DMS79 treated with DMSO at 0.1 percent for 48 hours (cell line): ENCODE results near the gene KCNMB3.
"Not testable (repeated sequence)": the region's sequence is repeated elsewhere in the genome, so short reads cannot be mapped to it uniquely, and the experiment has no call there.

Experiments
- DNase-seq: peaks from one replicate; lab custom pipeline; 2025; lab: John Stamatoyannopoulos, UW

Gene KCNMB3

GRCh38 chr3:179264449-179264848 is 13.5 kb upstream of the KCNMB3 start:
- no peak for DNase-seq

DNA sequence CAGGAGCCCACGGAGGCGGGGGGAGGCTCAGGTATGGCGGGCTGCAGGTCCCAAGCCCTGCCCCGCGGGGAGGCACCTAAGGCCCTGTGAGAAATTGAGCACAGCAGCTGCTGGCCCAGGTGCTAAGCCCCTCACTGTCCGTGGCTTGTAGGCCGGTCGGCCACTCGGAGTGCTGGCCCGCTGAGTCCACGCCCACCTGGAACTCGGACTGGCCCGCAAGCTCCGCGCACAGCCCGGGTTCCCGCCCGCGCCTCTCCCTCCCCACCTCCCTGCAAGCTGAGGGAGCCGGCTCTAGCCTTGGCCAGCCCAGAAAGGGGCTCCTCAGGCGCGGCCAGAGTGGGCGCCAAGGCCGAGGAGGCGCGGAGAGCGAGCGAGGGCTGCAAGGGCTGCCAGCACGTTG is 12.2 kb upstream of the KCNMB3 start:
- DNase-seq = no peak

DNA sequence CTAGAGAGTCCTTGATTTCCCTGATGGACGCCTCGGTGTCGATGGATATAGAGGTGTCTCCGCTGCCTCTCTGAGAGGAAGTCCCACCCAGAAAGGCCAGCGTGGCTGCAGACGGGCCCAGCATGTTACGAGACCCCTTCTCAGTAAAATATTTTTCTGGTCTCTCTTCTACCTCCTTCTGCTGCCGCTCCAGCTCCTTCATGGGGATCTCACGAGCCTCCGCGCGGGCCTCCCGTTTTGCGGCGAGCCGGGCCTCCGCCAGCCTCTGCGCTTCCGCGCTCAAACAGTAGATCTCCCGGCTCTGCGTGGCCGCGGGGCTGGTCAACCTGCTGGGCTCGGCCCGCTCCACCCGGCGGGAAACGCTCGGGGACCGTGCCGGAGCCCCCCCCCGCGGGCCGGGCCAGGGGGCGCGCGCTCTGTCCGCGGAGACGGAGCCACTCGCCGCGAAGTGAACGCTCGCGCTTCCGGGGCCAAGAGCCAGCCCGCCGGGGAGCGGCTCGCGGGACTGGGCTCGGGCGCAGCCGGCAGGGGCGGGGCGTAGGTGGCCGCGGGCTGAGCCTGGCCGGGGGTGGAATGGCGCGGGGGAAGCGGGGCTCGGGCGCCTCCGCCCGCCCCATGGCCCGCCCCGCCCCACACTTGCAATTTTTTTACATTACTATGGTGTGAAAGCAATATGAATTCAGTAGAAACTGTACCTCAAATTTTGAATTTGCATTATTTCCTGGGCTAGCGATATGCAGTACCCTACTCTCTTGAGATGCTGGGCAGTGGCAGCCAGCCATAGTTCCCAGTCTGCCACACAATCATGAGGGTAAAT is 10.2 kb upstream of the KCNMB3 start:
- DNase-seq = peak; percentile 48

DNA sequence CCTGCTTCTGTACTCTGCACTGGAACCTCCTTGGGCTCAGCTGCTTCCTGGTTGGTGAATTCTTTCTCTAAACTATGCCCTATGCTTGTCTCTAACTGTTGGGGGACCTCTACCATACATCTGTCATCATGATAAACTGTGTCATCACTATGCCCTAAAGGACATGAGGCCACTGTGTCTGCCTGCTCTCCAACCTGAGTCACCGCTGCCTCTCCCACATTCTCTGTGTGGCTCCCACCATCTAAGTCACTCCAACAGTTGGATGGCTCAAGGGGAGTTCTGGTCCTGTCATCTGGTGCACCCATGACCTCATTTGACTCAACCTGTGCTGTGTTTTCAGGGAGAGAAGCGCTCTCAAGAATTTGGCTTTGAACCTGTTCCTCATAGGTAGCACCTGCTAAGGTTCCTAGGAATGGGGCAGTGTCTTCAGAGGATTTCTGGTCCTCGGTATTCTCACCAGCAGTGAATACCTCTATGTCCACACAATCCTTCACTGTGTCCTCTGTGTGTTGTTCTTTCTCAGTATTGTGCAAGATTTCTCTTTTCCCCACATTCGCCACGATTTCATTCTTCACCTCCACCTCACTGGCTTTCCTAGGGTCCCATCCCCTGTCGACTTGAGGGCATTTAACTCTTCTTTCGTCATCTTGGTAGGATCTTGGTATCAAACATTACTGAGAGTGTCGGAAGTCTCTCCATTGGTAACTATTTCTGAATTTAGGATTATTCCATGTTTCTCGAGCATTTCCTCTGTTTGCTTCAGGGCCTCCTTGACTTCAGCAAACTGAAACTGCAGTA is 9.2 kb upstream of the KCNMB3 start:
- DNase-seq = not testable (repeated sequence)

GRCh38 chr3:179258820-179259219 is 7.9 kb upstream of the KCNMB3 start:
- DNase-seq = no peak

DNA sequence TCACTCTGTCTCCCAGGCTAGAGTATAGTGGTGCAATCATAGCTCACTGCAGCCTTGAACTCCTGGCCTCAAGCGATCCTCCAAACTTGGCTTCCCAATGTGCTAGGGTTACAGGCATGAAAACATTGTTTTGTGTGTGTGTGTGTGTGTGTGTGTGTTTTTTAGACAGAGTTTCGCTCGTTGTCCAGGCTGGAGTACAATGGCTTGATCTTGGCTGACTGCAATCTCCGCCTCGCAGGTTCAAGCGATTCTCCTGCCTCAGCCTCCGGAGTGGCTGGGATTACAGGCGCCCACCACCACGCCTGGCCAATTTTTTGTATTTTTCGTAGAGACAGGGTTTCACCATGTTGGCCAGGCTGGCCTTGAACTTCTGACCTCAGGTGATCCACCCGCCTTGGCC is 6.8 kb upstream of the KCNMB3 start:
- DNase-seq = not testable (repeated sequence)

- DNase-seq = no peak
Observed at GRCh38 chr3:179256813-179257212, 5.9 kb upstream of the KCNMB3 start.

DNA sequence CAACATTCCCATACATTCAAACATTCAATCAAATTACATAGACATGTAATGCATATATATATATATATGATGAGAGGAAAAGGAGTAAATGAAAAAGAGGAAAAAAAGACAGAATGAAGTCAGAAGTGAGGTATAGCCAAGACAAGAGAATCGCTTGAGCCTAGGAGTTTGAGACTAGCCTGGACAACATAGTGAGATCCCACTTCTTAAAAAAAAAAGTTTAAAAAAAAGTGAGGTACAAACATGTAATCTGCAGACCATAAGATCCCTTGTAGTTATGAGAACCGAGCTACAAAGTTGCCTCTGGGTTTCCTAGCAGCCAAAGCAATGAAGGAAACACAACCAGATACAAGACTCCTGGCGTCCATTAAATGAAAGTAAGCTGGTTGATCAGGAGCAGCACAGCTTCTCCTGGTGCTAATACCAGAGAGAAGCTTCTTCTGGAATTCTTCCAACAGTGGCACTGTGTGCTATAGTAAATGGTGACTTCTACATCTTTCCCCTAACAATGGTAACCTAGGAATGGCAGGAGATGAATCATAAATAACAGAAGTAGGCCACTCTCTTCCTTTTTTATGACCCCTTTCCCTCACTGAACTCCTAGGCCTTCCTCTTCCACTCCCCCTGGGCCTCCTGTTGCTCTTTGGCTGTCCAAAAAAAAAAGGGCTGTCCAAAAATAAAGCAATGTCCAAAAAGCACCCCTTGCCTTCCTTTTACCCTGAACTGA is 3.5 kb downstream of the KCNMB3 start:
- no peak for DNase-seq

- DNase-seq = no peak
Observed at GRCh38 chr3:179244878-179245277, 6.0 kb downstream of the KCNMB3 start.

GRCh38 chr3:179242859-179243258 is 8.1 kb downstream of the KCNMB3 start:
- DNase-seq = not testable (repeated sequence)

DNA sequence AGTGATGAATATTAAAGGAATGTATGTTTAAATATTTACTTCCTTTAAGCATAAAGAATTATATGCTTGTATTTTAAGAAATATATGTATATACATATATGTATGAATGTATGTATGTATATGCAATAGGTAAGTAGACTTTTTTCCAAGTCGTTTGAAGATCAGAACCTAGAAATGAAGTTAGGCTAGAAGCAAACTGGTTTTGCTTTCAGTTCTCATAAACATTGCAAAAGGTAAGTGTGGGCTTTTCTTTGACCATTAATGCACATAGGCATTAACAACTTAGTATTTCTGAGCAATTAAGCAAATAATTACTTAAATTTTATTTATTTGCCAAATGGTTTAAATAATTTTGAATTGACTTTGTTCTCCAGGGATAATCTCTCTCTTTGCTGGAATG is 10.6 kb downstream of the KCNMB3 start:
- not testable (repeated sequence) for DNase-seq

DNA sequence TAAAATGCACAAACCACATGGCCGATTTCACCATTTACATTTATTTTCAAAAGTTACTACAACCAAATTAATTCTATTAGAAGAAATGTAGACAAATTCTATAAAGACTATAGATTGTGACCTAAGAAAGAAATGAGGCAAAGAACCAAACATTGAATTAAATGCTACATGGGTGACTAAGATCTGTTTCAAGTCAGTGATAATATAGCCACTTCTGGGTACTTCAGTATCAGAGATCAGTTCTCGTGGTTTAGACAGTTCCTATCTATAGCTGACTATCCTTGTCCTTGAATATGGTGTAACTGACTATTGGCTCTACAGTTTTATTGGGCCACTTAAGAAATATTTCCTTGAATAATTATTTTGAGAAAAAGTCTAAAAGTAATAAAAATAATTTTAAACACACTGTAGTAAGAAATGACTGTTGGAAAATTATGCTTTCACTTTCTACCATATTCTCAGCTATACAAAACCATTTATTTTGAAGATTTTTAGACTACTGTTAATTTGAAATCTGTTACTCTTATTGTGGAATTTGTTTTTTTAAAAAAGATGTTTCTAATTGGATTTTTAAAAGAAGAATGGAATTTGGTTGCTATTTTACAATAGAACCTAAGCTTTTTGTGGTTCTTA is 14.1 kb downstream of the KCNMB3 start:
- DNase-seq = peak; percentile 49

GRCh38 chr3:179234199-179234598 is 16.7 kb downstream of the KCNMB3 start:
- no peak for DNase-seq

DNA sequence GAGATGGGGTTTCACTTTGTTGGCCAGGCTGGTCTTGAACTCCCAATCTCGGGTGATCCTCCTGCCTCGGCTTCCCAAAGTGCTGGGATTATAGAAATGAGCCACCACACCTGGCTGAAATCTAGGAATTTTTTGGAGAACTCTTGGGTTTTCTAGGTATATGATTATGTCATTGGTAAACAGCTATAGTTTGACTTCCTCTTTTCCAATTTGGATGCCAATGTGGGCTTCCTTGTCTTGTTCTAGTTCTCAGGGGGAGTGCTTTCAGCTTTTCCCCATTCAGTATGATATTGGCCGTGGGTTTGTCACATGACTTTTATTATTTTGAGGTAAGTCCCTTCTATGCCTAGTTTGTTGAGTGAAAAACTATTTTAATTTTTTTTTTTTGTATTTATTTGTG is 17.9 kb downstream of the KCNMB3 start:
- no peak for DNase-seq

GRCh38 chr3:179229177-179229576 is 21.7 kb downstream of the KCNMB3 start:
- no peak for DNase-seq

DNA sequence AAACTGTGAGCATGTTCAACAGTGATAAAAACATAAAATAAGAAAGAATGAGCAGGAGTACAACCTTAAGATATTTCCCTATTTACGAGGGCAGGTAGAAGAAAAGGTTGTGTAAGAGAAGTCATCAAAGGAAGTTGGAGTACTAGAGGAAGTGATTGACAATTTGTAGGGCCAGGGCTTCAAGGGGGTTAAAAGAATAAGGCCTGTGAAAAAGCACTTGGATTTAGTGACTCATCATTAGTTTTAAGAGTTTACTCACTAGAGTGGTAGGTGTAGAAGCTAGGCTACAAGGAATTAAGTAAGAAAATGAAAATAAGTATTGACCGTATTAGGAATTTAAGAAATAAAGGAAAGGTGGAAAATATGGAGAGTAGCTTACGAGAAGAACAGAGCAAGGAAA is 23.6 kb downstream of the KCNMB3 start:
- no peak for DNase-seq

DNA sequence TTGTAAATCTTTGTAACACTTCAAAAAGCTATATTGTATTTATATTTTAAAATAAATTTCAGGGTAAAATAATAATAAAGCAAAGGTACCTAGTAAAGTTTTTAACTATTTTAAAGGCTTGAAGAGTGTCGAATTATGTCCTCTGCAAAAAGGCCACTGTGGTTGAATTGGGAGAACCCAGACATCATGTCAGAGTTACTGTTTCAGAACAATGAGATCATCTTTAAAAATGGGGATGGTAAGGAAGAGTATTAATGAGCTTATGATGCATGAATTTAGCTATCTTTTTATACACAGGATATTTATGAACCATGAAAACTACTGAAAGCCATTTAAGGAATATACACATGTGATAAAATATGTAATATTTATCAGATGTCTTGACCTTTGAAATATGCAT is 26.3 kb downstream of the KCNMB3 start:
- no peak for DNase-seq

DNA sequence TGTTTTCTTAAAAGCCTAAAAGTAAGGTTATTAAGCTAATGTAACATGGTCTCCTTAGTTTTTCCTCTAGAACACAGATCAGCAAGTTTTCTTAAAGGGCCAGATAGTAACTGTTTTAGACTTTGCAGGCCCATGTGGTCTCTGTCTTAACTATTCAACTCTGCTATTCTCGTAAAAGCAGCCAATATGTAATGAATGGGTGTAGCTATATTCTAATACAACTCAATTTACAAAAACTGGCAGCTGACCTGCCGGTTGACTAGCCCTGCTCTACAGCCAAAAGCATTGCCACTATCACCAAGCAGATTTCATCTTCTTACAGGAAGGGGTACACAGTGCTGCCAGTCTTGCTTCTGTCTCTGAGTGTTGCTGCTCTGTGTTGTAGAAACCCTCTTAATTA is 27.4 kb downstream of the KCNMB3 start:
- DNase-seq = no peak

GRCh38 chr3:179218213-179218612 is 32.7 kb downstream of the KCNMB3 start:
- not testable (repeated sequence) for DNase-seq

- not testable (repeated sequence) for DNase-seq
Observed at GRCh38 chr3:179215550-179215949, 35.4 kb downstream of the KCNMB3 start.

- no peak for DNase-seq
Observed at GRCh38 chr3:179200790-179201189, 50.1 kb downstream of the KCNMB3 start.

DNA sequence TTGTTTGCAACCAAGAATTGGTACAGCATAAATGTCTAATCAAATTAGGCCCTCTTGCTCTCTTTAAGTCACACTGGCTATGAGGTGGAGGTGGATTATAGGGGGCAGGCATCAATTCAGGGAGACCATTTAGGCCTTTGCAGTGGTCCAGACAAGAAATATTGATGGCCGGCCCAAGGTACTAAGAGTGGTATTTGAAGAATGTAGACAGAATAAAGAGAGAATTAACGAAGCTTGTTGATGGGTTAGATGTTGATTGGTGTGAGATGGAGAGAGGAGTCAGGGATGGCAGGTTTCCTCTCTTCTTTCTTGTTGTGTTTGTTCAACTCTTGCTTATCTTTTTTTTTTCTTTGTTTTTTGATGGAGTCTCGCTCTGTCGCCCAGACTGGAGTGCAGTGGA is 54.2 kb downstream of the KCNMB3 start:
- DNase-seq = no peak
